Spleen (tissue), 11 donors: ENCODE results near the gene NISCH. TPM values are rescaled to one million over a fixed set of nuclear protein-coding genes. Genes with fewer than 3 reads are reported as not detected.

Source experiments
- DNase-seq: peaks from one replicate; pipeline ENCODE4 v3.0.0-alpha.2; 2020
- H3K27ac ChIP-seq, 8 donors: fragments of 200-600 bp; sonication (generic) in 7 of 8; 1 replicate in 4 of 8; 2 replicates in 4 of 8; pipeline versions ENCODE4 v1.5.0 to v1.8.0; 2016 to 2021; ENCODE audit warnings: inconsistent platforms in 4 of 8, mild to moderate bottlenecking in 4 of 8, moderate library complexity in 1 of 8
- H3K27me3 ChIP-seq, 7 donors: fragments of 200-600 bp; sonication (generic) in 6 of 7; replicated peaks in 1 of 7; 1 replicate in 4 of 7; 2 replicates in 3 of 7; pipeline versions ENCODE4 v1.5.0 to v1.8.0; 2016 to 2021; ENCODE audit warnings: inconsistent platforms in 3 of 7, mild to moderate bottlenecking in 1 of 7
- H3K36me3 ChIP-seq, 6 donors: fragments of 200-600 bp; sonication (generic) in 5 of 6; 1 replicate in 4 of 6; 2 replicates in 2 of 6; pipeline versions ENCODE4 v1.5.0 to v1.8.0; 2016 to 2021; ENCODE audit warnings: inconsistent platforms in 2 of 6
- H3K4me1 ChIP-seq, 6 donors: fragments of 200-600 bp; sonication (generic) in 5 of 6; 1 replicate in 3 of 6; 2 replicates in 3 of 6; pipeline versions ENCODE4 v1.5.0 to v1.8.0; 2016 to 2021; ENCODE audit warnings: inconsistent platforms in 3 of 6
- H3K4me3 ChIP-seq, 8 donors: fragments of 200-600 bp; sonication (generic) in 7 of 8; 1 replicate in 4 of 8; 2 replicates in 4 of 8; pipeline versions ENCODE4 v1.5.0 to v1.8.0; 2016 to 2021; ENCODE audit warnings: inconsistent platforms in 4 of 8, mild to moderate bottlenecking in 4 of 8, moderate library complexity in 2 of 8
- H3K9me3 ChIP-seq, 8 donors: fragments of 200-600 bp; sonication (generic) in 7 of 8; 1 replicate in 4 of 8; 2 replicates in 4 of 8; pipeline versions ENCODE4 v1.5.0 to v1.8.0; 2016 to 2021; ENCODE audit warnings: inconsistent platforms in 4 of 8
- CTCF ChIP-seq, 11 experiments: fragments of 200-600 bp in 7 of 11; fragments of 450-650 bp in 4 of 11; sonication (generic) in 4 of 11; IDR thresholded peaks in 8 of 11; conservative IDR thresholded peaks in 3 of 11; 1 replicate in 7 of 11; 2 replicates in 4 of 11; pipeline versions ENCODE4 v1.4.0 to v1.8.0; 2016 to 2021; ENCODE audit warnings: antibody characterized with exemption in 11 of 11, inconsistent platforms in 4 of 11, mild to moderate bottlenecking in 1 of 11
- POLR2A ChIP-seq, 3 donors: fragments of 450-650 bp; IDR thresholded peaks; one replicate each; pipeline ENCODE4 v1.5.1; 2017; ENCODE audit warnings: antibody characterized with exemption in 3 of 3, mild to moderate bottlenecking in 1 of 3
- POLR2AphosphoS5 ChIP-seq, 3 donors: sonication (generic); formaldehyde crosslinking; IDR thresholded peaks; one replicate each; pipeline ENCODE4 v1.5.1; 2017; ENCODE audit warnings: antibody characterized with exemption in 3 of 3
- WGBS, 5 donors: extraction: QIAGEN DNeasy Blood & Tissue Kit in 3 of 5; methylation state at CpG; one replicate each; pipeline versions ENCODE4 v1.1.5 to v1.1.7; 2013 to 2018; 5-methylcytosine and 5-hydroxymethylcytosine counted together
- intact Hi-C: fragments of 100-400 bp; cut with DNase I; formaldehyde crosslinking; loops from one replicate; pipeline ENCODE4 v1.15.0; 2023; ENCODE audit warnings: low total_unique reads
- polyA plus RNA-seq, 3 donors: library from polyadenylated mRNA; stranded (reverse); fragments of 200-250 nt; gene quantifications; one replicate each; pipeline ENCODE4 v1.2.1, GENCODE V29; 2013
- total RNA-seq, 7 donors: library from RNA; depleted of rRNA in 3 of 7; stranded (reverse); fragments of >200 nt in 3 of 7; fragmentation: NEBNext Ultra II Directional in 4 of 7; extraction: Animal tissue kit (Norgen Biotek cat#: 25700) in 4 of 7; gene quantifications; one replicate each; pipeline versions ENCODE4 v1.1.0 to v1.2.1, GENCODE V29; 2016 to 2021
- donor health status: healthy with polysubstance abuse.
- donor health status: DM: no; HTN: no; CAD: no; lungs with moderate emphysema.
- donor health status: DM: no; HTN: no; CAD: no.
- donor health status: Bipolar disorder and iron deficiency.
- donor health status: healthy.
- donor health status: DM: no; HTN: no; CAD: no.
- donor health status: DM: yes; HTN: yes; CAD: no.

NISCH gene
- total and polyA plus RNA-seq, 10 donors, result 18.9 to 92.7 (median 78.8) TPM

GRCh38 chr3:52473026-52473425 lies 17.6 kb downstream of the NISCH start:
- Histone ChIP-seq H3K27ac (no peak overlapping the region), H3K9me3 (no peaks in the 10 kb centered on the region), H3K36me3 (peaks cover 0 to 95% (median 72%) of the 10 kb centered on the region in 6 donors), H3K4me1 (peaks cover 0 to 33% (median 8%) of the 10 kb centered on the region in 6 donors), H3K27me3 (no peaks in the 10 kb centered on the region), H3K4me3 (no peak overlapping the region)
- no peak for DNase-seq
- intact Hi-C loops, result no loop called here
- TF ChIP-seq CTCF (IDR thresholded peaks at IDR 0.05 in 8 of 11, conservative IDR thresholded peaks at IDR 0.05 in 3 of 11), result no peak
- no peak for TF ChIP-seq POLR2A (IDR thresholded peaks at IDR 0.05)
- TF ChIP-seq POLR2AphosphoS5 (IDR thresholded peaks at IDR 0.05), result no peak
- 83 to 90% (median 89%) methylated on average over 4 to 5 of the region's 5 CpGs for WGBS, 5 donors

- intact Hi-C loops, result no loop called here
- H3K27ac ChIP-seq, result no peak overlapping the region
- no peak for TF ChIP-seq POLR2AphosphoS5 (IDR thresholded peaks at IDR 0.05)
- TF ChIP-seq CTCF (IDR thresholded peaks at IDR 0.05 in 8 of 11, conservative IDR thresholded peaks at IDR 0.05 in 3 of 11), result no peak
- no peak for TF ChIP-seq POLR2A (IDR thresholded peaks at IDR 0.05)
- no peaks in the 10 kb centered on the region for H3K27me3 ChIP-seq
- H3K9me3 ChIP-seq, result no peaks in the 10 kb centered on the region
- no peak for DNase-seq
- H3K36me3 ChIP-seq, result peaks cover 0 to 100% (median 97%) of the 10 kb centered on the region in 6 donors
- H3K4me1 ChIP-seq, result peaks cover 0 to 32% (median 4%) of the 10 kb centered on the region in 6 donors
- H3K4me3 ChIP-seq, result no peak overlapping the region
- WGBS, 5 donors, result 94 to 97% (median 95%) methylated on average over 15 to 16 of the region's 16 CpGs
These were observed 21.8 kb downstream of the NISCH start for GRCh38 chr3:52477076-52477795.

GRCh38 chr3:52477796-52478095 lies 22.3 kb downstream of the NISCH start:
- intact Hi-C loops, result no loop called here
- H3K27ac ChIP-seq, result no peak overlapping the region
- 81 to 93% (median 90%) methylated on average over 5 to 6 of the region's 6 CpGs for WGBS, 5 donors

More at GRCh38 chr3:52477796-52478095, 22.3 kb downstream of the NISCH start:
- no peak for TF ChIP-seq POLR2AphosphoS5 (IDR thresholded peaks at IDR 0.05)
- TF ChIP-seq POLR2A (IDR thresholded peaks at IDR 0.05), result no peak
- no peak for TF ChIP-seq CTCF (IDR thresholded peaks at IDR 0.05 in 8 of 11, conservative IDR thresholded peaks at IDR 0.05 in 3 of 11)
- no peaks in the 10 kb centered on the region for H3K9me3 ChIP-seq
- DNase-seq, result no peak
- H3K27me3 ChIP-seq, result no peaks in the 10 kb centered on the region
- H3K4me3 ChIP-seq, result peak overlapping the region in 1 of 8 donors; percentile 2
- H3K4me1 ChIP-seq, result peaks cover 0 to 27% (median 1%) of the 10 kb centered on the region in 6 donors
- peaks cover 0 to 100% (median 97%) of the 10 kb centered on the region in 6 donors for H3K36me3 ChIP-seq
